IPS DF 6.9 (cell line): Measurements from ENCODE around the gene OR51T1.

Experiments used
- DNase-seq: peaks from one replicate; pipeline ENCODE4 v3.0.0-alpha.2; 2013; ENCODE audit warnings: low read depth, low spot score
- H3K27ac ChIP-seq: one replicate; pipeline ENCODE4 v1.5.1; 2013; ENCODE audit warnings: low read length, control low read depth
- H3K27me3 ChIP-seq: 2 replicates; pipeline ENCODE4 v1.6.1; 2013; ENCODE audit warnings: mild to moderate bottlenecking, low read length; ENCODE audit not compliant: control insufficient read depth, insufficient read depth
- H3K36me3 ChIP-seq: 2 replicates; pipeline ENCODE4 v1.6.1; 2013; ENCODE audit warnings: low read length; ENCODE audit not compliant: control insufficient read depth, insufficient read depth
- H3K4me1 ChIP-seq: 2 replicates; pipeline ENCODE4 v1.6.1; 2013; ENCODE audit warnings: low read length; ENCODE audit not compliant: control insufficient read depth, insufficient read depth
- H3K4me3 ChIP-seq: 2 replicates; pipeline ENCODE4 v1.5.1; 2013; ENCODE audit warnings: mild to moderate bottlenecking, low read length
- H3K9me3 ChIP-seq: 2 replicates; pipeline ENCODE4 v1.6.1; 2013; ENCODE audit warnings: low read length, inconsistent platforms; ENCODE audit not compliant: control insufficient read depth, insufficient read depth
- WGBS: extraction: QIAGEN DNeasy Blood & Tissue Kit; methylation state at CpG from one replicate; pipeline ENCODE4 v1.1.7; 2013; ENCODE audit warnings: mixed read lengths, missing lambda C conversion rate; ENCODE audit not compliant: insufficient read length, insufficient coverage; 5-methylcytosine and 5-hydroxymethylcytosine counted together

Gene OR51T1

DNA sequence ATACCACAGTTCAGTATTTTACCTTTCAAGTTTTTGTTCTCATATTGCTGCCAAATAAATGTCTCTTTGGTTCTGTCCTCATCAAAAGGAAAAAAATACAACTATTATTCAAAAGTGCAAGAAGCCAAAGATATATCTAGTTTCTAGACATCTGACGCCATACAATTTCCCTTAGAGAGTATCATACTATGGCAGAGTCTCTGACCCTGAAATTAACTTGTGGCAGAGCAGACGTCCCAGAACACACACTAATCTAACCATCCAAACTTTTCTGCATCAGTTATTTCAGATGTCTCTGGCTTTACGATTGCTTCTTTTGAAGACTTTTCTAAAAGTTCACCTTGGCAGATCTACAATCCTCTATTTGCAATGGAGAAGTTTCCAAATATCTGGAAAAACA lies 2.7 kb downstream of the OR51T1 start:
- no peaks in the 10 kb centered on the region for H3K36me3 ChIP-seq
- no peak for DNase-seq
- H3K4me1 ChIP-seq: no peaks in the 10 kb centered on the region
- no peak overlapping the region for H3K27ac ChIP-seq
- H3K9me3 ChIP-seq: no peaks in the 10 kb centered on the region
- H3K4me3 ChIP-seq: no peak overlapping the region
- H3K27me3 ChIP-seq: no peaks in the 10 kb centered on the region
- whole genome bisulfite sequencing: no CpG with 5 or more reads among the region's 3 CpGs

DNA sequence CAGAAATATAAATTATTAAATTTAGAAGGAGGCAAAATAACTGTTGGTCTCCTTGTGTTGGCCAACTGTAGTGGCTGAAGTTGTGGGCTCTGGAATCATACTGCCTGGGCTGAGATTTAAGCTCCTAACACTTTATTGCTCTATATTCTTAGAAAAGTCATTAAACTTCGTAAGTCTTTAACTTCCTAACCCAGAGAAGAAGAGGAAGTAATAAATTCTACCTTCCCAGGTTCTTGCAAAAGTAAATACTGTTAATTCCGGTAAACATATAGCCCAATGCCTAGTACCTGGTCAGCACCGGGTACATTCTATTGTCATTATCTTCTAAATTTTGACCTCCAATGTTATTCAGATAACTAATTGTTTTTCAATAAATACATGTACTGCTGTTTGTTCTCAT lies 4.5 kb downstream of the OR51T1 start:
- no peaks in the 10 kb centered on the region for H3K9me3 ChIP-seq
- no peak overlapping the region for H3K4me3 ChIP-seq
- WGBS: no CpG with 5 or more reads among the region's 3 CpGs
- H3K4me1 ChIP-seq: no peaks in the 10 kb centered on the region
- H3K27ac ChIP-seq: no peak overlapping the region
- no peaks in the 10 kb centered on the region for H3K36me3 ChIP-seq
- H3K27me3 ChIP-seq: no peaks in the 10 kb centered on the region
- no peak for DNase-seq

DNA sequence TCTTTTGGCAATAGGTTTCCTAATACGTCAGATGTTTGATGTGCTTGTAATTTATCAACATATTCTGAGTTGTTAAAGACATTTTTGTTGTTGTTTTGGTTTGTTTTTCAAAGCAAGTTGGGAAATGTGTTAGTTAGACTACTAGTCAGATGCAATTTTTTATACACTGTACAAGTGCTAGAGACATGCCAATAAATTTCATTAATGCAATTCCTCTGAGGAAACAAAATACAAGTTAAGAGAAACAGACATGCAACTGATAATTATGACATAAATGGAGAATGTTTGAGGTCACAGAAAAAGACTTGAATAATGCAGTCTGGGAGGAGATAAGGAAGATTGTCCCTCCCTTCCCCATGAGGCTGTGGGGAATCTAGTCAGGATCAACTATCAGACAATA lies 5.9 kb downstream of the OR51T1 start:
- Histone ChIP-seq H3K4me3 (no peak overlapping the region), H3K27me3 (no peaks in the 10 kb centered on the region), H3K27ac (no peak overlapping the region), H3K4me1 (no peaks in the 10 kb centered on the region), H3K36me3 (no peaks in the 10 kb centered on the region), H3K9me3 (no peaks in the 10 kb centered on the region)
- DNase-seq: no peak
- WGBS: no CpG with 5 or more reads among the region's 1 CpG

DNA sequence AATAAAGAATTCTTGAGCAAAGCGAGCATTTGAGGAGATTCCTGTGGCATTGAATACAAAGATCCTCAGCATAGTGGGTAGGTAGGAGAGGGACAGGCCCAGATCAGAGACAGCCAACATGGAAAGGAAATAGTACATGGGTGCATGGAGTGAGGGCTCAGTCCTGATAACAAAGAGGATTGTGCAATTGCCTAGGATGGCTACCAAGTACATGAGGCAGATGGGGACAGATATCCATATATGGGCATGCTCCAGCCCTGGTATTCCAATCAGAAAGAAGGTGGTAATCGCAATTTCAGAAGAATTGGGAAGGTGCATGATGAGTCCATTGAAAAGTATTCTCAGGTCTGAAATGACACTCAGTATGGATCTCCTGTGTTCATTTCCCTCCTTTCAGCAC lies 8.6 kb downstream of the OR51T1 start:
- DNase-seq: no peak
- Histone ChIP-seq H3K4me1 (no peaks in the 10 kb centered on the region), H3K27me3 (no peaks in the 10 kb centered on the region), H3K27ac (no peak overlapping the region), H3K4me3 (no peak overlapping the region), H3K9me3 (no peaks in the 10 kb centered on the region), H3K36me3 (no peaks in the 10 kb centered on the region)
- no CpG with 5 or more reads among the region's 2 CpGs for WGBS

DNA sequence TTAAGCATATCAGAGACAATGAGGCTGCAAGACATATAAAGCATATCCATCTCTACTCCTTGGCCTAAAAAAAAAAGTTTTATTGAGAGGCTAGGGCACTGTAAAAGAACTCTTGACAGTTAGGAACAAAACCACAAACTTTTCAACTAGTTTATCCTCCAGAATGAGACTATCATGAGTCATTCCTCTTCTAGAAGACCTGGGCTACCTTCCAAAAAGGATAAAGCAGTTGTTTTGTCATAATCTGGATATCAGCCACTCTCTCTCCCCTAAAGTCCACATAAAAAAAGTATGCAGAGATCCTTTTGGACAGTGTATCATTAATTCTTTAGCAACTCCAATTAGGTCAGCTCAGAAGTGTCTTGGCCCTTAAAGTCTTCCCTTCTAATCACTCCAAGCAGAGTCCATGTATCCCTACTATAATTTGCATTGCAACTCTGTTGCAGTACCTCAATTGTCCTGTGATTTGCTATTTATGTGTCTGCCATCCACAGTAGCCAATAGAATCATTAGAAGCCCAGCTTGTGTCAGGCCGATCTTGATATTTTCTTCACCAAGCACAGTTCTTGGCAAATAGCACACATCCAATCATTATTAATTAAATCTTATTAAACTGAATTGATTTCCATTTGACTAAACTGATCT lies 10.4 kb downstream of the OR51T1 start:
- DNase-seq: no peak
- Histone ChIP-seq H3K4me1 (no peaks in the 10 kb centered on the region), H3K36me3 (no peaks in the 10 kb centered on the region), H3K9me3 (no peaks in the 10 kb centered on the region), H3K27me3 (no peaks in the 10 kb centered on the region), H3K4me3 (no peak overlapping the region), H3K27ac (no peak overlapping the region)
- no CpG with 5 or more reads among the region's 1 CpG for WGBS

DNA sequence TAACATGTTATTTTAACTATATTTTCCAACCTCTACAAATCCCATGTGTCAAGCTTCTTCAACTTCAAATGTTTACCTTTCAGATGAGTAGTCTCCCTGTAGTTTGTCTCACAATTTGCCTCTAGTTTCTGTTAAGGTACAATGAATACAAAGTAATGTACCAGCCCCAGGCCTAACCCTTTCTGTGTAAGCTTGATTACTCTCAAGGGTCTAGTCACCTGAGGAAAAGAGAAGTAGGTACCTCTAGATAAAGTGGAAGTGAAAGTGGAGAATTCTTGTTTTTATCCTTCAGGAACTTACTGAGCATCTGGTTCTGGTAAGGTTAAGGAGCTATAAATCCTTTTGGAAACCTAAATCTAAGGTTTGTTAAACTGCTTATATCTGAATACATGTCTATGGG lies 21.8 kb downstream of the OR51T1 start, which contains the start of gene OR51A7:
Gene OR51A7, plus strand, starts transcription at position 300 of the 400 bp plus-strand sequence. CDS start 3,587 bp downstream, outside the sequence.
- DNase-seq: no peak
- H3K4me1 ChIP-seq: no peaks in the 10 kb centered on the region
- no peaks in the 10 kb centered on the region for H3K27me3 ChIP-seq
- no peaks in the 10 kb centered on the region for H3K36me3 ChIP-seq
- H3K9me3 ChIP-seq: no peaks in the 10 kb centered on the region
- no peak within 1 kb of the TSS for H3K4me3 ChIP-seq
- H3K27ac ChIP-seq: no peak within 1 kb of the TSS

DNA sequence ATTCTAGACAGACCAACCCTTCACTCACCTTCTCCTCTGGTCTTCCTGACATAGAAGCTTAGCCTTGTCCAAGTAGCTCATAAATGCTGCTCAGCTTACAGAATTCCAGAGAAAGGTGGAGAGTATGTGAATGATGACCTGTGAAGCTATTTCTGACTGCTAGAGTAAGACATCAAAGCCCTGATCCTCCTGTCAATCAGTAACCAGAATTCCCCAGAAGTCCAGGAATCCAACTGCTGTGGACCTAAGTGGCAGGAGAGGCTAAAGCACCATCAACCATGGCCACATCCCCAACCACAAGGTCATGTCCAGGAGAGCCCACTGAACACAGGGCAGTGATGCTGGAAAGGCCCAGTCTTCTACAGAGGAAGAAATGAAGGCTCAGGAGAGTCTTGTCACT lies 34.9 kb downstream of the OR51T1 start:
- H3K9me3 ChIP-seq: no peaks in the 10 kb centered on the region
- no peak for DNase-seq
- H3K36me3 ChIP-seq: no peaks in the 10 kb centered on the region
- no peaks in the 10 kb centered on the region for H3K27me3 ChIP-seq
- H3K4me3 ChIP-seq: no peak overlapping the region
- no peak overlapping the region for H3K27ac ChIP-seq
- no peaks in the 10 kb centered on the region for H3K4me1 ChIP-seq

DNA sequence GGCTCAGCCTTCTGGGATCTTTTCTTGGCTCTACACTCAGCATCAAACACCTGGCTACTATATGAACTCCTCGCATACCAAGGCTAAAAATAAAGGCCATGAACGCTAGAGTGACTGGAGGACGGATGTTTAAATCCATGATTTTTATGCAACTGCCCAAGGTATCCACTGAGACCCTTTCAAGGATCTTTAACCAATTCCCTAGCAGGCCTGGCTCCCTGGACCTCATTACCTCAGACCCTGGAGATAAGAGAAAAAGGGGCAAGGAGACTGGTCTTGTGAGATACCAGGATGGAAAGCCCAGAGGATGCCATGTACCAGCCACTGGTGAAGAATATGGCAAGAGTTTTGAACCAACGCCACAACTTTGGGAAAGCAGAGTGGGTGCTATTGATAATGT lies 37.5 kb downstream of the OR51T1 start, which contains the start of gene OR51G2:
Gene OR51G2, minus strand, starts transcription at position 101 of the 400 bp plus-strand sequence. CDS start 3,687 bp downstream, outside the sequence.
- H3K4me3 ChIP-seq: no peak within 1 kb of the TSS
- H3K9me3 ChIP-seq: no peaks in the 10 kb centered on the region
- WGBS: no CpG with 5 or more reads among the region's 4 CpGs
- no peaks in the 10 kb centered on the region for H3K4me1 ChIP-seq
- H3K27ac ChIP-seq: no peak within 1 kb of the TSS
- DNase-seq: no peak
- H3K27me3 ChIP-seq: no peaks in the 10 kb centered on the region
- H3K36me3 ChIP-seq: no peaks in the 10 kb centered on the region

DNA sequence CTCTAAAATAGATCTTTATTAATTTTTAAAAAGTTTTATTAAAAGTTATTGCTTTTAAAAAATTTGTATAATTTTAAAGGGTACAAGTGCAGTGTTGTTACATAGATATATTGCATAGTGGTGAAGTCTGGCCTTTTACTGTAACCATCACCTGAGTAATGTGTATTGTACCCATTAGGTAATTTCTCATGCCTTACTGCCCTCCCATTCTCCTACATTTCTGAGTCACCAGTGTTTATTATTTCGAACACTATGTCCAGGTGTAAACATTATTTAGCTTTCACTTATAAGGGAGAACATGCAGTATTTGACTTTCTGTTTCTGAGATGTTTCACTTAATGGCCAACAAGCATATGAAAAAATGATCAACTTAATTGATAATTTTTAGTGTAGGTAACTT lies 40.1 kb downstream of the OR51T1 start:
- DNase-seq: no peak
- Histone ChIP-seq H3K9me3 (no peaks in the 10 kb centered on the region), H3K4me1 (no peaks in the 10 kb centered on the region), H3K36me3 (no peaks in the 10 kb centered on the region), H3K27ac (no peak overlapping the region), H3K4me3 (no peak overlapping the region), H3K27me3 (no peaks in the 10 kb centered on the region)
- WGBS: no CpG with 5 or more reads among the region's 1 CpG

DNA sequence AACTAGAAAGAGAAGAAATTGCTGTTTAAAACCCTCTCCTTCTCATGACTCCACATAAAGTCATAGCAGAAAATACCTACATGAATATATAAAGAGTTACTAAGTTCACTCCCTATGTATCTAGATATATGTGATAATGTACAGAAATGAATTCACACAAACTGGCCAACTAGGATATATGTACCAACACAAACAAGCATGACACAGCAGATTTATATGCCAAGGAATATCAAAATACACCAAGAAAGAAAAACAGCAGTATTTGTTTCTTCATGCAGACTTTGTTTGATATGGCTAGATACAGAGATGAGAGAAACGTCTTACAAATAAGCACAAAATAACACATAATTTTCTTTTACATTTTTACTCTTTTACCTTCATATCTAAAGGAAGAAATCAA lies 40.6 kb downstream of the OR51T1 start:
- no peaks in the 10 kb centered on the region for H3K27me3 ChIP-seq
- no peaks in the 10 kb centered on the region for H3K36me3 ChIP-seq
- H3K9me3 ChIP-seq: no peaks in the 10 kb centered on the region
- no peak overlapping the region for H3K27ac ChIP-seq
- no peak overlapping the region for H3K4me3 ChIP-seq
- WGBS: no CpG with 5 or more reads among the region's 1 CpG
- no peaks in the 10 kb centered on the region for H3K4me1 ChIP-seq
- DNase-seq: no peak

DNA sequence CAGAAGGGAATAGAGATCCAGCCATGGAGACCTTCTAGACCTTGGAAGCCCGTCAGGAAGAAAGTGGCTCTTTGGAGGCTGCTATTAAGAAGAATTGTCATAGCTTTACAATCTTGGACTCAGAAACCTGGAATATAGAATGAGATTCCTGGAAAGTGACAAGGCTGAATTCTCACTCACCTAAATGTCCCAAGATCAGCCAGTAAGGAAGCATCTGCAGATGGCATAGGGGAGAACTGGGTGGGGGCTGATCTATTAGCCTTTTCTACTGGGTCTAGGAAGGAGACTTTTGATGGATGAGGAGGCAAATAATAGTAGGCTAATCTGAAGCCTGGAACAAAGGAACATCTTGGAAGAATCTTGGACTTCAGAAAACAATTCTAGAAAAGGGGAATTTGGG lies 42.5 kb downstream of the OR51T1 start, which contains the start of gene OR51G1:
Gene OR51G1, minus strand, starts transcription at position 101 of the 400 bp plus-strand sequence. Its CDS starts 0 bp downstream, at position 101.
- Histone ChIP-seq H3K4me1 (no peaks in the 10 kb centered on the region), H3K36me3 (no peaks in the 10 kb centered on the region), H3K9me3 (no peaks in the 10 kb centered on the region), H3K4me3 (no peak within 1 kb of the TSS), H3K27ac (no peak within 1 kb of the TSS), H3K27me3 (no peaks in the 10 kb centered on the region)
- DNase-seq: no peak
- WGBS: no CpG with 5 or more reads among the region's 1 CpG
